Measurements from ENCODE around the gene EPN2. TPM values are rescaled to one million over a fixed set of nuclear protein-coding genes. Genes with fewer than 3 reads are reported as not detected.

EPN2 gene
- total RNA-seq, 4 donors from 2014 or later, result 23.9 to 35.1 (median 34.1) TPM

DNA sequence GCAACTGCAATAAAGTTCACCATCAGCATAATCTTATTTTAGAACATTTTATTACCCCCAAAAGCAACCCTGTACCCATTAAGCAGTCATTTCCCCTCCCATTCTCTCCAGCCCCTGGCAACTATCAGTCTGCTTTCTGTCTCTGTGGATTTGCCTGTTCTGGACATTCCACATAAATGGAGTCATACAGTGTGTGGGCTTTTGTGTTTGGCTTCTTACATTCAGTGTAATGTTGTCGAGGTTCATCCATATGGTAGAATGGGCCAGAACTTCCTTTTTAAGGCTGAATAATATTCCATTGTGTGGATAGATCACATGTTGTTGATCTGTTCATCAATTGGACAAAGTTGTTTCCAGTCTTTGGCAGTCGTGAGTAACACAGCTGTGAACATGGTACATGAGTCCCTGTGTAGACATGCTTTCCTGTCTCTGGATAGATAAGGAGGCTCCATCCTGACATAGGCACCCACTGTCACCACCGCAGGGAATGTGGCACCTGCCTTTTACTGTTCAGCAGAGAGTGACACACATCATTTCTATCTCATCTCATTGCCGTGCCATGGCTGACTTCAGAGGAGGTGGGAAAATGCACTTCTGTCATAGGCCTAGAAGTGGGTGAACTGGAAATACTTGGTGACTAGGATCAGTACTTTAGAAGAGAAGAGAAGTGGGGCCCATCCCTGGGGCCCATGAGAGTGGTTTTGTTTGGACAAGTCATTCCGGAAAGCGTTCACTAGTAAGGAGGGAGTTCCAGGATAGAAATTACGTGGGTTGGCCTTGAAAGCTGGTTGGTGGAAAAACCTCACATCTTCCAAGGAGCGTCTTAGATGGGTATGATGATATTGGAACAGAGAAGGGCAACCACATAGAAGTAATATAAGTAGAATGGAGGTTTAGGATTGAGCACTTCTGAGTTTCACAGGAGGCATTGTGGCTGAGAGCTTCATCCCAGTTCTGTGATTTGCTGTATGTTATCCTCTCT is 25.8 kb downstream of the EPN2 start:
- no peak for DNase-seq
- TF ChIP-seq, protein P1, sequence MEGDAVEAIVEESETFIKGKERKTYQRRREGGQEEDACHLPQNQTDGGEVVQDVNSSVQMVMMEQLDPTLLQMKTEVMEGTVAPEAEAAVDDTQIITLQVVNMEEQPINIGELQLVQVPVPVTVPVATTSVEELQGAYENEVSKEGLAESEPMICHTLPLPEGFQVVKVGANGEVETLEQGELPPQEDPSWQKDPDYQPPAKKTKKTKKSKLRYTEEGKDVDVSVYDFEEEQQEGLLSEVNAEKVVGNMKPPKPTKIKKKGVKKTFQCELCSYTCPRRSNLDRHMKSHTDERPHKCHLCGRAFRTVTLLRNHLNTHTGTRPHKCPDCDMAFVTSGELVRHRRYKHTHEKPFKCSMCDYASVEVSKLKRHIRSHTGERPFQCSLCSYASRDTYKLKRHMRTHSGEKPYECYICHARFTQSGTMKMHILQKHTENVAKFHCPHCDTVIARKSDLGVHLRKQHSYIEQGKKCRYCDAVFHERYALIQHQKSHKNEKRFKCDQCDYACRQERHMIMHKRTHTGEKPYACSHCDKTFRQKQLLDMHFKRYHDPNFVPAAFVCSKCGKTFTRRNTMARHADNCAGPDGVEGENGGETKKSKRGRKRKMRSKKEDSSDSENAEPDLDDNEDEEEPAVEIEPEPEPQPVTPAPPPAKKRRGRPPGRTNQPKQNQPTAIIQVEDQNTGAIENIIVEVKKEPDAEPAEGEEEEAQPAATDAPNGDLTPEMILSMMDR (IDR thresholded peaks at IDR 0.05), result no peak
- TF ChIP-seq POLR2A (IDR thresholded peaks at IDR 0.05), result no peak
- H3K4me3 ChIP-seq, result no peak overlapping the region
- no peaks in the 10 kb centered on the region for H3K9me3 ChIP-seq
- H3K36me3 ChIP-seq, result no peaks in the 10 kb centered on the region
- peak overlapping the region; percentile 11 to 79 (median 52) for H3K27ac ChIP-seq
- H3K27me3 ChIP-seq, result no peaks in the 10 kb centered on the region
- H3K4me1 ChIP-seq, result peaks cover 0 to 30% (median 0%) of the 10 kb centered on the region in 4 donors

- H3K4me3 ChIP-seq, result no peak overlapping the region
- no peaks in the 10 kb centered on the region for H3K27me3 ChIP-seq
- DNase-seq, result no peak
- no peaks in the 10 kb centered on the region for H3K36me3 ChIP-seq
- peak overlapping the region in 3 of 4 donors; percentile 11 to 79 (median 56) for H3K27ac ChIP-seq
- H3K4me1 ChIP-seq, result peaks cover 0 to 37% (median 0%) of the 10 kb centered on the region in 4 donors
- TF ChIP-seq, protein P1 (IDR thresholded peaks at IDR 0.05), result no peak
- TF ChIP-seq POLR2A (IDR thresholded peaks at IDR 0.05), result no peak
- H3K9me3 ChIP-seq, result no peaks in the 10 kb centered on the region
These were observed 26.5 kb downstream of the EPN2 start for GRCh38 chr17:19263641-19264051.

DNA sequence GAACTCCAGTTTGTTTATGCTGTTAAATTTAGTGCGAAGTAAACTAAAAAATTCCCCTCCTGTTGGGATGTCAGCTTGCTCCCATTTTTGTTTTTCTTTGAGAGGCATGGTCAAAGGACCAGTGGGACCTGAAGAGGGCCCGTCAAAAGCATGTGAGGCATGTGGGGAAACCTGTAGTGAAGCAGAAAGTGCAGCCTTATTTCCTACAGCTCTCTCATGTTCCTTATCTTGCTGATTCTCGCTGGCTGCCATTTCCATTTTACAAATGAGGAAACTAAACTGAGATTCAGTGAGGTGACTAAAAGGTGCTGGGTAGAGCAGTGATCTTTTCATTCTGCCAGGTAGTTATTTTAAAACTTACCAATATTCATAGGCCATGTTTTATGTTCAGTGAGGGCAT is 27.1 kb downstream of the EPN2 start:
- Histone ChIP-seq H3K36me3 (no peaks in the 10 kb centered on the region), H3K4me1 (peaks cover 0 to 43% (median 4%) of the 10 kb centered on the region in 4 donors), H3K27me3 (no peaks in the 10 kb centered on the region), H3K4me3 (no peak overlapping the region), H3K27ac (peak overlapping the region in 2 of 4 donors; percentile 35 to 79), H3K9me3 (no peaks in the 10 kb centered on the region)
- no peak for DNase-seq
- TF ChIP-seq, protein P1 (IDR thresholded peaks at IDR 0.05), result no peak
- no peak for TF ChIP-seq POLR2A (IDR thresholded peaks at IDR 0.05)

GRCh38 chr17:19264681-19265080 is 27.5 kb downstream of the EPN2 start:
- Histone ChIP-seq H3K4me1 (peaks cover 0 to 47% (median 7%) of the 10 kb centered on the region in 4 donors), H3K4me3 (no peak overlapping the region), H3K27ac (peak overlapping the region in 2 of 4 donors; percentile 35 to 79), H3K36me3 (no peaks in the 10 kb centered on the region), H3K9me3 (no peaks in the 10 kb centered on the region), H3K27me3 (no peaks in the 10 kb centered on the region)
- TF ChIP-seq POLR2A (IDR thresholded peaks at IDR 0.05), result no peak
- TF ChIP-seq, protein P1 (IDR thresholded peaks at IDR 0.05), result no peak
- DNase-seq, result no peak

- DNase-seq, result no peak
- H3K36me3 ChIP-seq, result no peaks in the 10 kb centered on the region
- H3K9me3 ChIP-seq, result no peaks in the 10 kb centered on the region
- H3K27me3 ChIP-seq, result no peaks in the 10 kb centered on the region
- H3K4me1 ChIP-seq, result peaks cover 0 to 58% (median 10%) of the 10 kb centered on the region in 4 donors
- no peak overlapping the region for H3K27ac ChIP-seq
- H3K4me3 ChIP-seq, result no peak overlapping the region
- TF ChIP-seq POLR2A (IDR thresholded peaks at IDR 0.05), result no peak
- TF ChIP-seq, protein P1 (IDR thresholded peaks at IDR 0.05), result no peak
These were observed 28.6 kb downstream of the EPN2 start for GRCh38 chr17:19265755-19266154.
